ENCODE measurements around the gene FOXO4.
"Not testable (repeated sequence)": the region's sequence is repeated elsewhere in the genome, so short reads cannot be mapped to it uniquely, and the experiment has no call there.

The FOXO4 gene

GRCh38 chrX:71095555-71095980, at the start of gene FOXO4:
FOXO4 (plus strand) TSS chrX:71095851; CDS start chrX:71096529, 678 bp downstream.
- peak; percentile 73 for FAIRE-seq

- not testable (repeated sequence) for FAIRE-seq
Measured at GRCh38 chrX:71047891-71048290, 47.8 kb upstream of the FOXO4 start.

- no peak for FAIRE-seq
Measured at GRCh38 chrX:71052721-71053120, 42.9 kb upstream of the FOXO4 start.

GRCh38 chrX:71053217-71053621, 42.4 kb upstream of the FOXO4 start:
- no peak for FAIRE-seq

- FAIRE-seq, result peak; percentile 21
Measured at GRCh38 chrX:71056867-71057266, 38.8 kb upstream of the FOXO4 start.

- no peak for FAIRE-seq
Measured at GRCh38 chrX:71057848-71058530, 37.7 kb upstream of the FOXO4 start.

- no peak for FAIRE-seq
Measured at GRCh38 chrX:71060127-71060526, 35.5 kb upstream of the FOXO4 start.

- FAIRE-seq, result no peak
Measured at GRCh38 chrX:71067089-71067488, 28.6 kb upstream of the FOXO4 start.

- FAIRE-seq, result no peak
Measured at GRCh38 chrX:71067712-71068043, 28.0 kb upstream of the FOXO4 start.

GRCh38 chrX:71068044-71068918, 27.4 kb upstream of the FOXO4 start, which contains the start of gene SNX12:
SNX12 (minus strand) TSS chrX:71068334; CDS start chrX:71068306, 28 bp downstream.
- FAIRE-seq, result peak; percentile 97

GRCh38 chrX:71070531-71070930, 25.1 kb upstream of the FOXO4 start:
- no peak for FAIRE-seq

- no peak for FAIRE-seq
Measured at GRCh38 chrX:71081330-71082123, 14.1 kb upstream of the FOXO4 start.

GRCh38 chrX:71082124-71082647, 13.5 kb upstream of the FOXO4 start:
- no peak for FAIRE-seq

GRCh38 chrX:71082822-71083221, 12.8 kb upstream of the FOXO4 start:
- no peak for FAIRE-seq

GRCh38 chrX:71085900-71086299, 9.8 kb upstream of the FOXO4 start:
- FAIRE-seq, result no peak

GRCh38 chrX:71091263-71091662, 4.4 kb upstream of the FOXO4 start:
- FAIRE-seq, result no peak

- no peak for FAIRE-seq
Measured at GRCh38 chrX:71095033-71095432, 618 bp upstream of the FOXO4 start.

- no peak for FAIRE-seq
Measured at GRCh38 chrX:71095981-71096759, 519 bp downstream of the FOXO4 start.

GRCh38 chrX:71096760-71097032, 1.0 kb downstream of the FOXO4 start:
- no peak for FAIRE-seq

- FAIRE-seq, result no peak
Measured at GRCh38 chrX:71098302-71098701, 2.7 kb downstream of the FOXO4 start.

- no peak for FAIRE-seq
Measured at GRCh38 chrX:71098951-71099506, 3.4 kb downstream of the FOXO4 start.

- FAIRE-seq, result no peak
Measured at GRCh38 chrX:71099736-71100135, 4.1 kb downstream of the FOXO4 start.

All from G401.6 (cell line).